ENCODE data around the gene DCP2.

DCP2 gene

GRCh38 chr5:112967520-112968083, 9.0 kb upstream of the DCP2 start:
- no peak for ATAC-seq

- ATAC-seq, result no peak
These were observed 8.0 kb upstream of the DCP2 start for GRCh38 chr5:112968411-112969106.

- no peak for ATAC-seq
These were observed 5.3 kb upstream of the DCP2 start for GRCh38 chr5:112971276-112971675.

- ATAC-seq, result no peak
These were observed 3.6 kb upstream of the DCP2 start for GRCh38 chr5:112973036-112973435.

GRCh38 chr5:112973904-112974303, 2.7 kb upstream of the DCP2 start:
- ATAC-seq, result no peak

- ATAC-seq, result no peak
These were observed 1.7 kb upstream of the DCP2 start for GRCh38 chr5:112974901-112975300.

- peak; percentile 6 to 8 for ATAC-seq
These were observed 722 bp upstream of the DCP2 start for GRCh38 chr5:112975721-112976431.

GRCh38 chr5:112977440-112977861, 853 bp downstream of the DCP2 start:
- ATAC-seq, result no peak

- ATAC-seq, result no peak
These were observed 2.2 kb downstream of the DCP2 start for GRCh38 chr5:112978836-112979235.

GRCh38 chr5:112979723-112980122, 3.1 kb downstream of the DCP2 start:
- ATAC-seq, result no peak

GRCh38 chr5:112983363-112983762, 6.8 kb downstream of the DCP2 start:
- ATAC-seq, result no peak

- ATAC-seq, result no peak
These were observed 9.6 kb downstream of the DCP2 start for GRCh38 chr5:112986224-112986623.

- peak; percentile 32 to 66 for ATAC-seq
These were observed 19.4 kb downstream of the DCP2 start for GRCh38 chr5:112995764-112996618.

GRCh38 chr5:112996830-112997374, 20.3 kb downstream of the DCP2 start:
- no peak for ATAC-seq

GRCh38 chr5:112998296-112998695, 21.7 kb downstream of the DCP2 start:
- ATAC-seq, result no peak

GRCh38 chr5:113000466-113000865, 23.9 kb downstream of the DCP2 start:
- no peak for ATAC-seq

- no peak for ATAC-seq
These were observed 25.8 kb downstream of the DCP2 start for GRCh38 chr5:113002423-113002822.

- ATAC-seq, result no peak
These were observed 27.2 kb downstream of the DCP2 start for GRCh38 chr5:113003763-113004162.

- no peak for ATAC-seq
These were observed 28.9 kb downstream of the DCP2 start for GRCh38 chr5:113005454-113005853.

GRCh38 chr5:113017881-113018635, 41.5 kb downstream of the DCP2 start:
- no peak for ATAC-seq

GRCh38 chr5:113020461-113021273, 44.1 kb downstream of the DCP2 start:
- peak; percentile 26 to 39 for ATAC-seq

Measured in activated CD4-positive, CD25-positive, alpha-beta regulatory T cell treated with anti-CD3 and anti-CD28 coated beads, Interleukin-2, amount 50 U/mL, for 24 hours (primary cell).